ENCODE data around the gene TRAF2.

DNA sequence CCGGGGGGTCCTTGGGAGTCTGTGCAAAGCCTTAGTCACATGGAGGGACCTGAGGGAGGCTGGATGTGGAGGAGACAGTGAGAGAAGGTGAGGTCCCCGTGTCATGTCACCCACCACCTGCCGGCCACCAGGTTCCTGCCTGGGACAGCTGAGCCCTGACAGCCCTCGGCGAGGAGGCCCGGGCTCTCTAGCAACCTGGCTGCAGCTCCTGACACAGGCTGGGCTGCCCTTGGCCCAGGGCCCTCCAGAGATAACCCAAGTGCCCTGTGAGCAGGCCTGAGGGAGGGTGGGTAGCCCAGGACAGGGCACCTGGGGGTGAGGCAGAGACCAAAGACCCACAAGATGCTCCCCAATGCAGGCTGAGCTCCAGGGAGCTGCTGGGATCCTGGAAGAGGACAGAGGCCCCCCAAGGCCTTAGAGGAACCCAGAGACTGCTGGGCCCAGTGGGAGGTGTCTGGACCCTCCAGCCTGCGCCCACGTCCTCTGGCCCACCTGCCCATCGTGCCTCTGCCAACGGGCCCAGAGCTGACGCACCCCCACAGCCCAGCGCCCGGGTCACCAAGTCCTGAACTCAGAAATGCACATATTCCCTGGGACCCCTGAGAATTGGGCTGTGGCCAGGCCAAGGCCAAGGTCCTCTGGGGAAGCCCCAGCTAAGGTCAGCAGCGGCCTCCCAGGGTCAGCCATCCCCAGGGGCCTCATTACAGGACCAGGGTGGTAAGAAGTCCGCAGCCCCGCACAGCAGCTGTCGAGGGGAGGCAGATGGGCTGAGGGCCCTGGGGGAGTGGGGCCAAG is 82.2 kb downstream of the TRAF2 start:
- TF ChIP-seq EZH2 (IDR thresholded peaks at IDR 0.05; ENCODE audit: borderline replicate concordance, low read depth, low read length) (no peak), CBX3 (IDR thresholded peaks at IDR 0.05; ENCODE audit: borderline replicate concordance in 1 of 2, low read length in 2 of 2) (no peak), SMARCA4 (IDR thresholded peaks at IDR 0.05) (no peak), POLR2A (conservative IDR thresholded peaks at IDR 0.05) (no peak), HDAC2 (IDR thresholded peaks at IDR 0.05) (no peak), TEAD4 (IDR thresholded peaks at IDR 0.05; ENCODE audit: low read length) (no peak), TEAD4 (CRISPR knock-in tag; IDR thresholded peaks at IDR 0.05; ENCODE audit: borderline replicate concordance) (no peak), KDM5B (IDR thresholded peaks at IDR 0.05; ENCODE audit: insufficient replicate concordance, low read depth, low read length) (no peak), SIX5 (IDR thresholded peaks at IDR 0.05; ENCODE audit: borderline replicate concordance in 1 of 2, insufficient read depth in 1 of 2, low read depth in 1 of 2, low read length in 2 of 2) (no peak), TRIM28 (IDR thresholded peaks at IDR 0.05) (no peak), JUND (IDR thresholded peaks at IDR 0.05; ENCODE audit: borderline replicate concordance, low read depth, low read length) (no peak), JUND (tag; IDR thresholded peaks at IDR 0.05; ENCODE audit: borderline replicate concordance, low read depth, low read length) (no peak), ESRRA (IDR thresholded peaks at IDR 0.05; ENCODE audit: borderline replicate concordance, low read depth) (no peak)
- TF ChIP-seq, protein P1, sequence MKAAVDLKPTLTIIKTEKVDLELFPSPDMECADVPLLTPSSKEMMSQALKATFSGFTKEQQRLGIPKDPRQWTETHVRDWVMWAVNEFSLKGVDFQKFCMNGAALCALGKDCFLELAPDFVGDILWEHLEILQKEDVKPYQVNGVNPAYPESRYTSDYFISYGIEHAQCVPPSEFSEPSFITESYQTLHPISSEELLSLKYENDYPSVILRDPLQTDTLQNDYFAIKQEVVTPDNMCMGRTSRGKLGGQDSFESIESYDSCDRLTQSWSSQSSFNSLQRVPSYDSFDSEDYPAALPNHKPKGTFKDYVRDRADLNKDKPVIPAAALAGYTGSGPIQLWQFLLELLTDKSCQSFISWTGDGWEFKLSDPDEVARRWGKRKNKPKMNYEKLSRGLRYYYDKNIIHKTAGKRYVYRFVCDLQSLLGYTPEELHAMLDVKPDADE (conservative IDR thresholded peaks at IDR 0.05; ENCODE audit: control insufficient read depth, low read depth, low read length) = no peak
- TF ChIP-seq, protein P2, sequence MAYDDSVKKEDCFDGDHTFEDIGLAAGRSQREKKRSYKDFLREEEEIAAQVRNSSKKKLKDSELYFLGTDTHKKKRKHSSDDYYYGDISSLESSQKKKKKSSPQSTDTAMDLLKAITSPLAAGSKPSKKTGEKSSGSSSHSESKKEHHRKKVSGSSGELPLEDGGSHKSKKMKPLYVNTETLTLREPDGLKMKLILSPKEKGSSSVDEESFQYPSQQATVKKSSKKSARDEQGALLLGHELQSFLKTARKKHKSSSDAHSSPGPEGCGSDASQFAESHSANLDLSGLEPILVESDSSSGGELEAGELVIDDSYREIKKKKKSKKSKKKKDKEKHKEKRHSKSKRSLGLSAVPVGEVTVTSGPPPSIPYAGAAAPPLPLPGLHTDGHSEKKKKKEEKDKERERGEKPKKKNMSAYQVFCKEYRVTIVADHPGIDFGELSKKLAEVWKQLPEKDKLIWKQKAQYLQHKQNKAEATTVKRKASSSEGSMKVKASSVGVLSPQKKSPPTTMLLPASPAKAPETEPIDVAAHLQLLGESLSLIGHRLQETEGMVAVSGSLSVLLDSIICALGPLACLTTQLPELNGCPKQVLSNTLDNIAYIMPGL (CRISPR knock-in tag; IDR thresholded peaks at IDR 0.05) = no peak
